NCI-H2107 (cell line): ENCODE measurements around the gene PRSS50.

ENCODE experiments used
- DNase-seq: peaks from one replicate; lab custom pipeline; 2025; lab: John Stamatoyannopoulos, UW

The PRSS50 gene

DNA sequence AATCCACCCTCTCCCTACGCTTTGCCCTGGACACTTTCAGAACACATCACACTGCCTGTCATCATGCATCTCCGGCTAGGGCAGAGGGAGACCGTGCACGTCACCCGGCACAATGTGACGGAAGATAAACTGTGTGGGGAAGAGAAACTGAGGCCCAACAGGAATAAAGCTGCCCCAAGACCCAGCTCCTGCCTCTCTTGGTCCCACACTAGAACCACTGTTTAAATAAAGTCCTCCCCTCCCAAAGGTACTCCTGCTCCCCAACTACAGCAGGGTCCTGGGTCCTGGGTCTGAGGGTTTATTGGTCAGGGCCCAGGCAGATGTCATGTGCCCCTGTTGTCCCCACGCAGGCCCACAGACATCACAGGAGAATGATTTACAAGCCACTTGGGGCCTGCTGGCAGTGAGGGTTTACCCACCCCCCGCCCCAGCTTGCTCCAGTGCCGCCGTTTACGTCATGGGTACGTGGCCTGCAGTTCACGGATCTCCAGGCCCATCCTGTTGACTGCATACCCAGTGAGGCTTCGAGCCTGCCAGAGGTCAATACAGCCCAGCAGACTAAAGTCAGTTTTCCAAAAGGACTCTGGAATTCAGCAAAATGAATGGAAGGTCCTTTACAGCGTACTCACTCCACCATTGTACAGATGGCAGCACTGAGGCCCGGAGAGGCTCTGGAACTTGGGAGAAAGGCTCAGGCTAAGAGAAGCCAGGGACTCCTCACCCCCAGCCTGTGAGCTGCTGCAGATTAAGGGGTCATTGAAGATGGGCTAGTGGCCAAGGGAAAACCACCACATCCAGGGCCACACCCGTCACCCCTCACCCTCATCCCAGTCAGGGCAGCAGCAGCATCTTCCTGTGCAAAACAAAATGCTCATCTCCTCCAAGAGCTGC, 47.4 kb downstream of the PRSS50 start:
- DNase-seq: no peak

GRCh38 chr3:46669191-46669999, 48.3 kb downstream of the PRSS50 start:
- no peak for DNase-seq

DNA sequence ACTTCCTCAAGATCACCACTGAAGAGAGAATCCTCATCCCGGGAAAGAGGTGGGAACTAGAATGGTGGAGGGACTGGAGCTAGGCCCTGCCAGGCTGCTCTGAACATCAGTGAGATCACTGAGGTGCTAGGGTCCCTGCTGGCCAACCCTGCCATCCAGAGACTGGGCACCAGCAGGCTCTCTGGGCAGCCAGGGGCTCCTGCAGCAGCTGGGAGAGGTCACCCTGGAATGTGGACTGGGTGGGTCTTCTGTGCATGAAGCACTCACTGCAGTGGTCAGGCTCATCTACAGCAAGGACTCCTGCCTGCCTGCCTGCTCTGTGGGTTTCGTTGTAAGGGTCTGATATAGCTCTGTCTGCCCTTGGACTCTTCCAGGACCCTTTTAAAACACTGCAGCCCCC, 49.1 kb downstream of the PRSS50 start:
- DNase-seq: no peak

- no peak for DNase-seq
Measured at GRCh38 chr3:46668116-46668515, 49.6 kb downstream of the PRSS50 start.

DNA sequence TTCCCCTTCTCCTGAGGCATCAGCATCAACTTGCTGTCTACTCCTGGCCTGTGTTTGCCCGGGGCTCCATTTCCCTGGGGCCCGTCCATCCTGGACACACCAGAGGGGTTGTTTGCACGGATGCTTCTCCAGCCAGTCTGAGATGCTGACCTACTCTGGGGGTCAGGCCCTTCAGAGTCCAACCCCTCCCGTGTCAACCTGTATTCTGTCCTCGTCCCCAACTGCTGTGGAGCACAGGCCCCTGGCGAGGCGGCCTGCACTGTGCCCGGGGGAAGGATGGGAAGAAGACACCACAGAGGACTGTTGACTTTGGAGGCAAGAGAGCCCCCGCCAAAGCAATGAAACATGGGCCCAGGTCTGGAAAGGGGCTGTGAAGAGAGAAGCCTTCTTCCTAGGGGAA, 50.0 kb downstream of the PRSS50 start:
- no peak for DNase-seq

- no peak for DNase-seq
Measured at GRCh38 chr3:46667061-46667621, 50.5 kb downstream of the PRSS50 start.

DNA sequence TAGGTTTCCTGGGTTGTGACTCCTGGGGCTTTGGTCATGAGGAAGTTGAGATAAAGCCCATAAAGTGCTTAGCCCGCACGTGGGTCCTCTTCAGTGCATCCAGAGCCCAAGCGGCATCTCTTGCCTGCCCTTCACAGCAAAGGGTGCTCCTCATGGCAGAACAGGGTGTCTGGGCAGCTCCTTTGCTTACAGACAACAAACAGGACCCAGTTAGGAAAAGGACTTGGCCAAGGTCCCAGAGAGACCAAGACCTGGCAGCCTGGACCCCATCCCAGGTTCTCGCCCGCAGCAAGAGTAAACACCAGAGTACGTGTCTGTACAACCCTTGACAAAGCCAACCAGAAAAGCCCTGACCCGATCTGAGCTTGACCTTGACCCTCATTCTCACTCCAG, 51.2 kb downstream of the PRSS50 start:
- no peak for DNase-seq

- DNase-seq: no peak
Measured at GRCh38 chr3:46665763-46666452, 51.8 kb downstream of the PRSS50 start.

DNA sequence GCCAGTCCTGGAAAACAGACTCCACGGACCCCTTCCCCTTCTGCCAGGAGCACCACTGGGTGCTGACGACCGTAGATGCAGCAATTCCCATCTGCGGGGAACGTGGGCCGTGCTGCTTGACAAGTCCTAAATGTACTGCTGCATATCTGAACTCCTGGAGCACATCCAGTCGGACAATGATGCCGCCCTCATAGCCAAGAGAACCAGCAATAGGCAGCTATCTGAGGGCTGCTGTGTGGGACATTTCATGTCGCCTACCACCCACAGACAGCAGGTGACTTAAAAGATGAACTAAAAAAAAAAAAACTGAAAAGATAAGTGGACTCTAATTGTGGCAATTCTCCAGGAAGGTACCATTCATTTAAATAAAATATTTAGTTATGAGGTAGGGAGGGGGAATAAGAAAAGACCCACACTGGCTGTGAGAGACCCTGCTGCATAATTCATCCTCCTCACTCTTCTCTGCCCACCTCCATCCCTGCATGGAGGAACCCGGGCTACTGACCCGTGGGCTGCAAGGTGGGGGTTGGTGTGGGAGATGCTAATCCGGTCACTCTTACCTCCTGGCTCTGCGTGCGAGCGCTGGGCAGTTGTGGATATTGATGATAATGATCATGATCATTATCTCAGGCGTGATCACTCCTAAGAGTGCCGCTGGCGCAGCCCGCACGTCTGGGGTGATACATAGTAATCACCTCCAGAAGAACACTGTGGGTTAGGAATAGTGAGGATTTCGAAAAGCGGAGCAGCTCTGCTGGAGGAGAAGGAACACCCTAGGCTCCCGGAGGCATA, 52.5 kb downstream of the PRSS50 start:
- no peak for DNase-seq

- no peak for DNase-seq
Measured at GRCh38 chr3:46664188-46664970, 53.3 kb downstream of the PRSS50 start.

DNA sequence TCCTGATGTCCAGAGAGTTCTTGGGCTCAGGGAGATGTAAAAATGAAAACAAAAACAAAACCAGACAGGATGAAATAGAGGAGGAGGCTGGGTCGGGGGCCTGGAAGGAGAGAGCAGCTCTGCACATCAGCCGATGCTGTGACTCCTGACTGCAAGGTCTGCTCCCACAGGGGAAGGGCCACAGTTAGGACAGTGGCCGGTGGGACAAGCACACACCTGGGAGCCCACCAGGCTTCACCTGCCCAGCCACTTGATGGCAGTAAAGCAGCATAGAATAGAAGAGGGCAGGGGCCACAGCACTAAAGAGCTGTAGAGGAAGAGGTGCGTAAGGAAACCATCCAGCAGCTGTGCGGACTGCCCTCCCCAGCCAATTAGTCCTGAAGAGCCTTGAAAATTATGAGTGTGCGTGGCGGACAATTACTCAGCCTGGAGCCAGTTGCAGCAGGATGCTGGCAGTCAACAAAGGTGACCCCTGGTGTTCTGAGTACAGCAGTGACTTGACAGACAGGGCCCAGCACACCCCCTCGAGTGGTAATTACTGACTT, 54.0 kb downstream of the PRSS50 start:
- DNase-seq: no peak

DNA sequence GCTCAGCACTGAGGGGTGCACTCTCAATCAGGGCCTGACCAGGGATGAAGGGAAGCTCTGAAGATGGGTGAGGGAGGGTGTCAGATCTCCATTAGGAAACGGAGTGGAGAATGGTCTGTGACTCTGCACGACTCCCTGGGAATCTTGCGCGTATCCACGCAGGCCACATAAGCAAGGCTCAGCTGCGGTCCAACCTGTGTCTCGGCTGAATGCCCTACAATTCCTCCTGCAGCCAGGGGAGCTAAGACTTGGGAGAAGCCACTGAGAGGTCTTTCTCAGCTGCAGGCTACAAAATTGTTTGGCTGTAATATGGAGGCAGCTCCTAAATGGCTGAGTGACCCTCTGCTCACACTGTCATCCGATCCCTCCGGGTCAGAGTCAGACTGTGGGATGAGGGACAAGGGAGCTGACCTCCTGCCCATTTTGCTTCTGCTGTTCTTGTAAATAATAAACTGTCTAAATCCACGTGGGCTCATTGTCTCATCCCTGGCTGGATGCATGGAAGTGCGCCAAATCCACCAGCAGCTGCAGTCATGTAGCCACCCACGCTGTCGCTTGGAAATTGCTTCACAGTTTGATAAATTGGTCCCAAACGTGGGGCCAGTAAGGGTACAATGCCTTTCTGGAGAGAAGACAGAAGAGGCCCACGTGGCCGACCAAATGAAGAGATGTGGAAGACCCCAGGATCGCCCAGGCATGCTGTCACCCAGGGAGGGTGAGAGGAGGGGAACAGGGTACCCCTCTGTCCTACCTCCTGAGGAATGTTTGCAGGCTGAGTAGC, 54.7 kb downstream of the PRSS50 start:
- DNase-seq: no peak
